Activated CD4-positive, CD25-positive, alpha-beta regulatory T cell treated with anti-CD3 and anti-CD28 coated beads, Interleukin-2, amount 50 U/mL, for 72 hours (primary cell): ENCODE data around the gene MPP3.
A peak's percentile ranks its signal among the peaks of the same experiment; 100 is the strongest.

Experiments used
- DNase-seq: peaks from one replicate; pipeline ENCODE4 v3.0.0; 2021

Gene MPP3

DNA sequence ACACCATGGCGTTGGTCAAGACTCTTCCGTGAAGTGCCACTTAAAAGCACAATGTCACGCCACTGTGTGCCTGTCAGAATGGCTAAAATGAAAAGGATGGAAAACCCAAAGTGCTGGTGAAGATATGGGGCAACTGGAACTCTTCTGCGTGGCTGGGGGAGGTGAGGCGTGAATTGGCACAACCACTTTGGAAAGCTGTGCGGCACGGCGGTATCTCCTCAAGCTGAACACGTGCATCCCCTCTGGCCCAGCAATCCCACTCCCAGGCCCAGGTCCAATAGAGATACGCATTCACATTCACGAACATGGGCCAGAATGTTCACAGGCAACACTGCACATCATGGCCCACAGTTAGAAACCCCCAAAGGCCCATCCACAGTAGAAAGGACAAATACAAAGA, 63.1 kb downstream of the MPP3 start:
- no peak for DNase-seq

DNA sequence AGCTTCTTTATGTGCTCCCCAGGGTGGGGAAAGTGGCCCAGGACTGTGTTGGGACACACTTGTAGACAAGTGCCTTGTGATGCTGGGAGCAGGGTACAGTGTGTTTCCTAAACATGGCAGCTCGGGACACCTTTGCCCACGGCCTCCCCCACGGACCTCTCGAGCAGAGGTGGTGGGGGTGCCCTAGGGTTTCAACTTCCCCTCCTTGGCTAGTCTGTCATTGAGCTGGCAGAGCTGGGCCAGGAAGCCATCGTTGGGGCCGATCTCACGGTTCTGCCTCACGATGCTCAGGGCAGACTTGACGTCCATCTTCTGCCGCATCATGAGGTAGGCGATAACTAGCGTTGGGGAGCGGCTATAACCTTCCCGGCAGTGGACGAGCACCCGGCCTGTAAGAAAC, 63.5 kb downstream of the MPP3 start:
- DNase-seq: no peak

DNA sequence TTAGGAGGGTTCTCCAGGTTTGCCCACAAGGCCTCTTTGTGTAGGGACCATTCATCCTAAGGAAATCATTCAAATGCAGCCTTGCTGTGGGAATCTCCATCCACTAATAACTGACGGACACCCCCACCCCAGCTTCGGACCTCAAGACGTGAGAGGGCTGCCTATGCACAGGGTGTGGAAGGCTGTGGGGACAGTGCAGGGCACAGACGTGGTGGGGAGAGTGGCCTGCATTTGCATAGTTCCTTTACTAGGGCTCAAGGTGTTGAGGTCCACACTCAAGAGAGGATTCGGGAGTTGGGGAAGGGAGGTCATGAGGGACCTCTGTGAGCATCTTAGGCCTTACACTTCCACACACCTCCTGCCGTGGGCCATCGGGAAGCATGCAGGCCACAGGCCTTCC, 64.0 kb downstream of the MPP3 start:
- no peak for DNase-seq

DNA sequence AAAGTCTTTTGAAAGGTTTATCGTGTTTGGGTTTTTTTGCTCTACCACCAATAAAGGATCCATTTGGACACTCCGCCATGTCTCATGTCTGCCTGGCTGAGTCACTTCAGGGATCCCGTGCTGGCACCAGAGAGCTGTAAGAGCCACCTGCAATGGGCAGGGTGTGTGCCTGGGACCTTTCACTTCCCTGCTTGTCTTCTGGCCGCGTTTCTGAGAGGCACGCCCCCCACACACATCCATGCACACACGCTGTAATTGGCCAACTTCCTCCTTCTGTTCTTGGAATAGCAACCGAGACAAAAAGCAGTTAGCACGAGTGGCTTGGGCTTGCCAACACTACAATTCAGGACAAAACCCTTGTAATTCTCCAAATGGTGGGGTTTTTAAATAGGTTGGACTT, 64.6 kb downstream of the MPP3 start:
- no peak for DNase-seq

DNA sequence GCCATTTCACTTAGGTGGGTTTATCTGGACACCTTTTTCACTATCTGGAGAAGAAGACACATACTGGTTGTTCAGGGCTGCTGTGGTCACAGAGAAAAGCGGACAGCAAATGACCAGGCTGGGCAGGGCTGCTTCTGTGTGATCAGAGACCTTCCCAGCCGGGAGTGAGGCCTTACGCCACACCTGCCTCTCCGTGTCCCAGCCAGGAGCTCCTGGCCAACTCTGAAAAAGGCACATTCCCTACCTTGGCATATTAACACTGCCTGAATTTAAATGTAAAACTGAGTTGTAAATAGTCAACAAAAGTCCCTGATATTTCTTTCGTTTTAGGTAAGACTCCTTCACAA, 65.3 kb downstream of the MPP3 start:
- DNase-seq: no peak

DNA sequence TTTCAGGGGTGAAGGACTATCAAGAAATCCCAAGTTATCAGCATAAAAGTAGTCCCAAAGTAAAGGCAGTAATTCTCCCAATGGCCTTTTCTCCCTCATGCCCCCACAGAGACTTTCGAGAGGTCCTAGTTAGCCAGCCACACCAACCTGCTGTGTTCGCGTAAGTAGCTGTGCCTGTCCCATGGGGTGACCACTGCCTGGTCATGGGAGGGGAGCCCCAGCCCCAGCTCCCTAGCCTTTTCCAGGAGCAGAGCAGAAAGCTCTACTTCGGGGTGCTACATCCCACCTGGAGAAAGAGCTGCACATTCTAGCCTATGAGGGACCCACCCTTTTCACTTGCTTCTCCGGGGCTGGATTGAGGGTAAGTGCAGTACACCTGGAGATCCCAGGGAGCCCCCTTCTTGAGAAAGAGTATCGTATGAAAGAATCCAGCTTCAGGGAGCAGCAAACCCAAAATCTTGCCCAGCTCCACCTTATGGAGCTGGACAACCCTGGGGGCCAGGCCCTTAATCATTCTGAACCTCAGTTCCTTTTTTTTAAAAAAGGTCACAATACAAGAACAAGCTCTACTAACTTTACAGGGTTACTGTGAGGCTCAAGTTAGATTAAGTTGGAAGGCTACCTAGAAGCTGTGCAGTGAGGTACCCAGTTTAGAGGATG, 65.8 kb downstream of the MPP3 start:
- no peak for DNase-seq

DNA sequence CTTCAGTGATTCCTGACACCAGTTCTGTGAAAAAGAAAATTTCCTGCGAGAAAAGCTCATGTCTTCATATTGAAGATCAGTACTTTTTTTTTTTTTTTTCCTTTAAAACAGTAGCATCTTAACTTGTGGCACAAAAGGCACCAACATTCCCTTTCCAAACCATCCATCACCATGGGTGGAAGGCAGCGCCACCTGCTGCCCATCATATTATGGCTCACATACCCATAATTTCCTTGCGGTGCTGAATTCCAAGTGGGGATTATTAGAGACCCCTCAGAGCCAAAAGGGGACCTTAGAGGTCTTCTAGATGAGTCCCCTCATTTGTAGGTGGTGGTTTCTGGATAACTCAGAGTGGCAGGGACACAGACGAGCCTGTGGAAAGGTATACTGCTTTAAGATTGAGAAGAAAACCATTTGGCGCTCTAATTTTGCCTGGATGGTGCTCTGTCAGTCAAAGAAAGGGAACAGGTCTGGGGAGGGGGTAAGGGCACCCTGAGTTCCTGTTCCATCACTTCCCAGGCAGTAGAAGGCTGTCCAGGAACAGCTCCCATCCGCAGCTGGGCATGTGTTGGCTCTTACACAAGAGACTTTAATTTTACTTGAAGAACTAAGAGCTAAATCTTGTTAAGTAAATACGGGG, 66.4 kb downstream of the MPP3 start:
- no peak for DNase-seq

DNA sequence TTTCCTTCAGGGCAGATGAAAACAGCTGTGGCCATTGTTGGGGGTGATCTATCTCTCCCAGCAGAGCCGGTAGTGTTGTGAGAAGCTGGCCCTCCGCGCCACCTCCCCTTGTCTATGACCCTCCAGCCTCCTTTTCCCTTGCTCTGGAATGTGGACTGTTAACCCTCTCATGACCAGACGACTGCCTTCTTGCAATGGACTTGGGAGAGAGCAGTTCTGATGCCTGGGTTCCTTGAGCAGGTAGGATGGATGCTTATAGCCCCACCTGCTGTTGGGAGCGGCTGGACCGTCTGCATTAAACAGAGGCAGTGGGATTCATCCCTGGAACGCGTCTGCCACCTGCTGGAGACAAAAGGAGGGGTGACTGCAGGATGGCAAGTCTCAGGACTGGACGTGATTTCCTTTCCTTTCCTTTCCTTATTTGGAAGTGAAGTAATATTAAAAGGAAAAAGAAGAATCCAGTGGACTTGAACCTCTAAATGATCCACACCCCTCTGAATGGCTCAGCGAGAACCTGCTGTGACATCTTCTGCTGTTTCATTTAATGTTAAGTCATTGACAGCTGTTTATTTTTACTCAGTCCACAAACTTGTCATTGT, 72.6 kb downstream of the MPP3 start:
- DNase-seq: peak; percentile 89

DNA sequence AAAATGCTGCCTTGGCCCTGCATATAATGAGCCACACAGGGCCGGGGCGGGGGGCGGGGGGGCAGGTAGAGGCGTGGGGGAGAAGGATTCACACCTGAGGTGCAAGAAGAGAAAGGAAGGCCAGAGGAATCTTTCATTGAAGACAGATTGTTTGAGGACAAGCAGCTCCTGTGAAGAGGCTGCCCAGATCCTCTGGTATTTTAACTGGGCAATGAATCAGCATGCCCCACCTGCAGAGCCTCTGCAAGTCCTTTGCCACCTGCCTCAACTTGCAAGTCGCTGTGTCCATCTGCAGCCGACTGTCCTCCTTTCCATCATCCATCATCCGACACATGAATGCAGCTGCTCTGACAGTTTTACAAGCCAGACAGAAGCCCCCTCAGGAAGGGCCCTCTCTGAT, 73.1 kb downstream of the MPP3 start:
- DNase-seq: no peak

DNA sequence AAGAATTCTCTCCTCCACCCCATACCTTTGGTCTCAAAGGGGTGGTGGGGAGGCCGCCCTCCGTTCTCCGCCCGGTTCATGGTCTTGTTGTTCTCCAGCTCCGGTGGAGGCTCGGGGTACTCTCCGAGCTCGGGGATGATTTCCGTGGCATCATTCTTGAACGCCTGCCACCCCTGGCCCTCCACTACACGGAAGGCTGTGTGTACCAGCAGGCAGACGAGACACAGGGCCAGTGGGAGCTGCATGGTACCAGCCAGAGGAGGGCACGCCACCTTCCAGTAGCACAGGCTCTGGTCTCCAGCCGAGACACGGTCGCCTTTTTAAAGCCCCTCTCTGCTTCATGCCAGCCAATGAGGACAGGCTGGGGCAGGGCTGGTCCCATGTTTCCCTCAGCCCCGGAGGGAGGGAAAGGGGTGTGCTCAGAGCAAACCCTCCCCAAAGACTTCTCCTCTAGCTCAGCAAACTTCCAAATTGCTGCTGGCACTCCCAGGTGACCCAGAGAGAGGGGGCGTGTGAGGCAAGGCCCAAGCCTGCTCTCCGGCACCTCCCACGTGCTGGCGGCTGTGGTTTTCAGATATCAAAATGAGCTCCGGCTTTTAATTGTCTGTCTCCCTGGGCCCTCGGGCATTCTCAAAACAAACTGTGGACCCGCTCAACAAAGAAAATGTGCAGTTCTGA, 74.3 kb downstream of the MPP3 start, which contains the start of gene SOST:
Gene SOST, minus strand, starts transcription at position 295 of the 678 bp plus-strand sequence. Its CDS starts 50 bp downstream, at position 245.
- no peak for DNase-seq

DNA sequence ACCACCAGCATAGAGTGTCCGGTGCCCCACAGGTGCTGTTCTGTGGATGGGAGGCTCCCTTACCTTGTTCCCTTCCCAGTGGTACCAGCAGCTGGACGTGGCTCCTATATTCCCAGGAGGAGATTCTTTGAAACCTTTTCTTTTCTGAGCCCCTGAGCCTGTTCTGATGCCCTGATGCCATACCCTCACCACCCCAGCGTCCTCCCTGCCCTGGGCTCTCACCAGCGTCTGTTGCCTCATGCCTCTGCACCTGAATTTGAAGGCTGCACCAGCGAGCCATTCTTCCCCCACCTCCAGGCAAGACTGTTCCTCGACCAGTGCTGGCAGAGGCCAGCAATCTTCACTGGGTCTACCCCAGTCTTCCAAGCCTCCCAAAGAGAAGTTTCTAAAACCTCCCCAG, 74.9 kb downstream of the MPP3 start:
- no peak for DNase-seq

DNA sequence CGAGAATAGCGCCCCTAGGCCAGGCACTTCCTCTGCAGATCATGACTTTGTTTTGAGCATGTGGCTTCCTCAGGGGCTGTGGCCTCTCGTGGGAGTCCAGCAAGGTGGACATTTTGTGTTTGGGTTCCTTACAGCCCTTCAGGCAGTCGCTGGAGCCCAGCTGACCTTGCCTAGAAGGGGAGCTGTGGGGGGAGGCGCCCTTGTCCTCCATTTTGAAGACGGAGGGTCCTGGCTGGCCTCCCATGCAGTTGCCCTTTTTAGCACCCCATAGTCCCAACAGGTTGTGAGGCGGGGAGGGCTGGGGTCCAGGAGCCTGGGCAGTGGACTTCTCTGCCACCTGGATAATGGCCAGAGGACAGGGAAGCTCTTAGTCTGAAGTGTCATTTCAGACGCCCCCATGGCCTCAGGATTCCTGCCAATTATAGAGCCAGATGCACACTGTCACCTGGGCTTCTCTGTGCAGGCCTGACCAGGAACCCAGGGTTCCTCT, 75.7 kb downstream of the MPP3 start:
- DNase-seq: no peak

DNA sequence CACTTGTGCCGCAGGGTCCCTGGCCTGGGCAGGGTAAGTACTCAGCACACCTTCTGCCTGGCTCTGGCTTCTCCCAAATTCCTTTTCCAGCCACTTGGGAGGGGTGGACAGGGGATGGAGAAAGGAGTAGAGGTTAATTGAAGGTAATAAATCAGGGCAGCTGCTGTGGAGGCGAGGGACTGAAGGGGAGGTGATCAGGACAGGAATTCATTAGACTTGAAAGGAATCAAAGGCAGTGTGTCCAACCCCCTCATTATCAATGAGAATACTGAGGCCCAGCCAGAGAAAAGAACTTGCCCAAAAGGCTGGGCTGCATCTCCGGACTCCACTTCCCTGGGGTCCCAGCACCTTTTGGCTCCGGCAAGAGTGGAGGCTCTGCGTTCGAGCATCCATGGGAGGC, 76.7 kb downstream of the MPP3 start:
- no peak for DNase-seq

DNA sequence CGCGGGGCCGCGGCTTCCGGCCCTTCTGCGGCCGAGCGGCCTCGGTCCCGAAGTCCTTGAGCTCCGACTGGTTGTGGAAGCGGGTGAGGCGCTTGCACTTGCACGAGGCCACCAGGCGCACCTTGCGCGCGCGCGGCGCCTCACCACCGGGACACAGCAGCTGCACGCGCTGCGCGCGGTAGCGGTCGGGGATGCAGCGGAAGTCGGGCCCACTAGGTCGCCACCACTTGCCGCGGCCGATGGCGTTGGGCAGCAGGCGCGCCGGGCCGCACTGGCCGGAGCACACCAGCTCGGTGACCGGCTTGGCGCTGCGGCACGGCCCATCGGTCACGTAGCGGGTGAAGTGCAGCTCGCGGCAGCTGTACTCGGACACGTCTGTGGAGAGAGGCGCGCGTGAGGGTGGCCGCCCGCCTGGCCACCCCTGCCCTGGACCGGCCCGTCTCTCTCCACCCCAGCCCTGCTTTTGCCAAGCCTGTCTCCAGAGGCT, 77.5 kb downstream of the MPP3 start:
- DNase-seq: no peak

DNA sequence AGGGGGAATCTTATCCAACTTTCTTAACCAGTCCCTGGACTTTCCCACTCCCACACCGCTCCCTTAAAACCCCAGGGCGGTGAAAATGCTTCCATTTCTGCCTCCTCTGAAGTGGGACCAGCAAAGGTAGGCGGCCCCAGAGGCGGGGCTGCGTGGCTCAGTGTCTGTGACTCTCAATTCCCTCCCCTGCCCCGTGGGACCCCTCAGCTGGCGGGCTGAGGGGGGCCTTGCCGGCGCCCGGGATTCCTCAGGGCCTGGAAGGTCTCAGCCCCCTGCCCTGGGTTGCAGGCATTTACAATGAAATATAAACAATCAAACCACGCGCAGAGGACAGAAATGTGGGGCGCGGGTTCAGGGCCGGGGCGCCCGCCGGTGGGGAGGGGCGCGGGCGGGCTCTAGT, 78.0 kb downstream of the MPP3 start:
- no peak for DNase-seq

DNA sequence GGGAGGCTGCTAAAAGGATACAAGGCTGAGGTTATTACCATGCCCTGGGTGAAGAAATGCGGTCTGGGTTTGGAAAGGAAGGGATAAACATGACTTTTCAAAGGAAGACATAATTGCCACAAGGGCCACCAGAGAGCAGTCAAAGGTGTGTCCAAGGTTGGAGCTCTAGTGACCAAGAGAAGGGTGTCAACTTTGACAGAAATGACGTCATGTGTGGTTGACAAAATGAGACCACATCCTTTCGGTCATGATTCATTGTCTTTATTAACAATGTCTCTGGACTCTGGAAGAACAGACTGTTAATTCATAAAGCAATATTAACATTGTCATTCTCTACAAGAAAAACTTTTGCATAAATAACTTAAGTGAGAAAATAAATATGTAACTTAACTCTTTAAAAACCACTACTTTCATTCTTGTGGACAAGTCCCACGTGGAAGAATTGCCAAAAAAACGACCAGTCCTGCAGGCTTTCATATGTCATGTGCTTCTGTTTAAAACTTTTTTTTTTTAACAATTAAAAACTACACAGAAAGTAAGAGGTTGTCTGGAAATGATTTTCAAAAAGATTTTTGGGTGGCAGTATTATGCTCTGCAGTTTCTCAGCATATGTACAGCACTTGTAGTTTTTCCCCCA, 79.3 kb downstream of the MPP3 start:
- DNase-seq: no peak
